Liver (tissue), 9 donors: ENCODE measurements around the gene DDX39A. TPM values are rescaled to one million over a fixed set of nuclear protein-coding genes. Genes with fewer than 3 reads are reported as not detected.

ENCODE experiments used
- DNase-seq: peaks from one replicate; pipeline ENCODE4 v3.0.0-alpha.2; 2017; ENCODE audit warnings: low spot score
- H3K27ac ChIP-seq, 2 donors: one replicate each; pipeline ENCODE4 v1.7.0; 2013; ENCODE audit warnings: inconsistent platforms in 2 of 2, low read length in 2 of 2, control low read depth in 1 of 2, low read depth in 1 of 2, mild to moderate bottlenecking in 1 of 2
- H3K27me3 ChIP-seq, 4 donors: one replicate each; pipeline versions ENCODE4 v1.6.1 to v1.7.0; 2013; ENCODE audit warnings: low read length in 3 of 4, inconsistent platforms in 1 of 4, mild to moderate bottlenecking in 1 of 4, moderate library complexity in 1 of 4; ENCODE audit not compliant: control insufficient read depth in 4 of 4, insufficient read depth in 4 of 4
- H3K36me3 ChIP-seq, 4 donors: one replicate each; pipeline versions ENCODE4 v1.6.1 to v1.7.0; 2013; ENCODE audit warnings: low read length in 3 of 4, mild to moderate bottlenecking in 3 of 4, low read depth in 1 of 4, moderate library complexity in 1 of 4; ENCODE audit not compliant: control insufficient read depth in 4 of 4, insufficient read depth in 3 of 4
- H3K4me1 ChIP-seq, 4 donors: one replicate each; pipeline versions ENCODE4 v1.6.1 to v1.7.0; 2013; ENCODE audit warnings: low read length in 3 of 4, mild to moderate bottlenecking in 3 of 4, moderate library complexity in 1 of 4; ENCODE audit not compliant: control insufficient read depth in 4 of 4, insufficient read depth in 4 of 4
- H3K4me3 ChIP-seq, 3 donors: one replicate each; pipeline versions ENCODE4 v1.6.1 to v1.7.0; 2013; ENCODE audit warnings: low read length in 3 of 3, control low read depth in 1 of 3, low read depth in 1 of 3, mild to moderate bottlenecking in 1 of 3
- H3K9ac ChIP-seq, 2 donors: one replicate each; pipeline ENCODE4 v1.7.0; 2013; ENCODE audit warnings: low read length in 2 of 2, mild to moderate bottlenecking in 2 of 2, moderate library complexity in 2 of 2, control low read depth in 1 of 2, low read depth in 1 of 2
- H3K9me3 ChIP-seq, 4 donors: one replicate each; pipeline versions ENCODE4 v1.6.1 to v1.7.0; 2013; ENCODE audit warnings: low read length in 3 of 4; ENCODE audit not compliant: control insufficient read depth in 4 of 4
- CTCF ChIP-seq: fragments of 150-350 bp; IDR thresholded peaks from 2 replicates; pipeline ENCODE4 v1.5.1; 2017; ENCODE audit warnings: improper control_type of control experiment, low read depth, low read length; ENCODE audit not compliant: missing input control
- FOXA1 ChIP-seq: IDR thresholded peaks from 2 replicates; pipeline ENCODE4 v1.6.1; 2016; ENCODE audit warnings: antibody characterized with exemption
- FOXA2 ChIP-seq: IDR thresholded peaks from 2 replicates; pipeline ENCODE4 v1.6.1; 2016; ENCODE audit warnings: antibody characterized with exemption
- GABPA ChIP-seq, 2 donors: IDR thresholded peaks in 1 of 2; conservative IDR thresholded peaks in 1 of 2; 2 replicates each; pipeline ENCODE4 v1.6.1; 2016; ENCODE audit warnings: antibody characterized with exemption in 2 of 2, mild to moderate bottlenecking in 1 of 2, moderate library complexity in 1 of 2
- HNF4A ChIP-seq, 2 donors: conservative IDR thresholded peaks; 2 replicates each; pipeline ENCODE4 v1.6.1; 2016; ENCODE audit warnings: antibody characterized with exemption in 2 of 2, mild to moderate bottlenecking in 2 of 2
- HNF4G ChIP-seq: IDR thresholded peaks from 2 replicates; pipeline ENCODE4 v1.6.1; 2016; ENCODE audit warnings: antibody characterized with exemption
- JUND ChIP-seq, 2 donors: IDR thresholded peaks; 2 replicates each; pipeline ENCODE4 v1.6.1; 2016; ENCODE audit warnings: antibody characterized with exemption in 2 of 2
- NR2F2 ChIP-seq: IDR thresholded peaks from 2 replicates; pipeline ENCODE4 v1.6.1; 2016; ENCODE audit warnings: antibody characterized with exemption
- RAD21 ChIP-seq, 2 donors: IDR thresholded peaks; 2 replicates each; pipeline ENCODE4 v1.6.1; 2016; ENCODE audit warnings: antibody characterized with exemption in 2 of 2, mild to moderate bottlenecking in 2 of 2
- RXRA ChIP-seq, 2 donors: IDR thresholded peaks; 2 replicates each; pipeline ENCODE4 v1.6.1; 2017 to 2018; ENCODE audit warnings: antibody characterized with exemption in 2 of 2, mild to moderate bottlenecking in 1 of 2
- SP1 ChIP-seq: IDR thresholded peaks from 2 replicates; pipeline ENCODE4 v1.6.1; 2018; ENCODE audit warnings: antibody characterized with exemption, mild to moderate bottlenecking
- TAF1 ChIP-seq: conservative IDR thresholded peaks from 2 replicates; pipeline ENCODE4 v1.6.1; 2016; ENCODE audit warnings: antibody characterized with exemption, mild to moderate bottlenecking
- YY1 ChIP-seq: IDR thresholded peaks from 2 replicates; pipeline ENCODE4 v1.6.1; 2016; ENCODE audit warnings: antibody characterized with exemption, mild to moderate bottlenecking
- WGBS: extraction: QIAGEN DNeasy Blood & Tissue Kit; methylation state at CpG from one replicate; pipeline ENCODE4 v1.1.7; 2013; 5-methylcytosine and 5-hydroxymethylcytosine counted together
- polyA plus RNA-seq, 2 donors: library from polyadenylated mRNA; stranded (reverse) in 1 of 2; unstranded in 1 of 2; fragments of 200-250 nt in 1 of 2; fragments of >200 nt in 1 of 2; fragmentation: Nextera tagmentation in 1 of 2; extraction: Ambion mirVana in 1 of 2; gene quantifications; one replicate each; pipeline versions ENCODE4 v1.2.1 to v1.2.3, GENCODE V29; 2013 to 2015
- total RNA-seq, 2 donors: library from RNA; depleted of rRNA; stranded (reverse); fragments of >200 nt; gene quantifications; one replicate each; pipeline ENCODE4 v1.2.3, GENCODE V29; 2014
- TF ChIP-seq, protein P1 (sequence below): IDR thresholded peaks from 2 replicates; pipeline ENCODE4 v1.6.1; 2016; ENCODE audit warnings: antibody characterized with exemption
- TF ChIP-seq, protein P2 (sequence below): IDR thresholded peaks from 2 replicates; pipeline ENCODE4 v1.6.1; 2016; ENCODE audit warnings: antibody characterized with exemption, mild to moderate bottlenecking
- donor health status: healthy.
- donor health status: healthy.
- donor health status: healthy.
- donor health status: healthy.
- donor health status: healthy.

The DDX39A gene
- total and polyA plus RNA-seq, 4 donors, result 24.9 to 54.7 (median 35.4) TPM

GRCh38 chr19:14411938-14412245 is 7.2 kb downstream of the DDX39A start (continued):
- TF ChIP-seq CTCF (no peak), NR2F2 (no peak), FOXA1 (no peak), GABPA (IDR thresholded peaks at IDR 0.05 in 1 of 2, conservative IDR thresholded peaks at IDR 0.05 in 1 of 2) (no peak), JUND (IDR thresholded peaks at IDR 0.05) (no peak), RXRA (IDR thresholded peaks at IDR 0.05) (no peak), FOXA2 (no peak)

GRCh38 chr19:14411161-14411937 is 7.8 kb downstream of the DDX39A start:
- Histone ChIP-seq H3K9me3 (no peaks in the 10 kb centered on the region), H3K4me1 (peaks cover 0 to 6% (median under 1%) of the 10 kb centered on the region in 4 donors), H3K9ac (no peak overlapping the region), H3K27me3 (no peaks in the 10 kb centered on the region), H3K36me3 (peaks cover 27 to 60% (median 39%) of the 10 kb centered on the region in 4 donors), H3K4me3 (no peak overlapping the region), H3K27ac (no peak overlapping the region)
- 95% methylated on average over 19 of the region's 19 CpGs for WGBS
- no peak for TF ChIP-seq CTCF
- TF ChIP-seq, protein P1, sequence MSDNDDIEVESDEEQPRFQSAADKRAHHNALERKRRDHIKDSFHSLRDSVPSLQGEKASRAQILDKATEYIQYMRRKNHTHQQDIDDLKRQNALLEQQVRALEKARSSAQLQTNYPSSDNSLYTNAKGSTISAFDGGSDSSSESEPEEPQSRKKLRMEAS, result no peak
- no peak for TF ChIP-seq YY1
- no peak for TF ChIP-seq NR2F2
- TF ChIP-seq FOXA1, result no peak
- TF ChIP-seq RAD21 (IDR thresholded peaks at IDR 0.05), result no peak
- TF ChIP-seq RXRA (IDR thresholded peaks at IDR 0.05), result no peak
- TF ChIP-seq, protein P2, sequence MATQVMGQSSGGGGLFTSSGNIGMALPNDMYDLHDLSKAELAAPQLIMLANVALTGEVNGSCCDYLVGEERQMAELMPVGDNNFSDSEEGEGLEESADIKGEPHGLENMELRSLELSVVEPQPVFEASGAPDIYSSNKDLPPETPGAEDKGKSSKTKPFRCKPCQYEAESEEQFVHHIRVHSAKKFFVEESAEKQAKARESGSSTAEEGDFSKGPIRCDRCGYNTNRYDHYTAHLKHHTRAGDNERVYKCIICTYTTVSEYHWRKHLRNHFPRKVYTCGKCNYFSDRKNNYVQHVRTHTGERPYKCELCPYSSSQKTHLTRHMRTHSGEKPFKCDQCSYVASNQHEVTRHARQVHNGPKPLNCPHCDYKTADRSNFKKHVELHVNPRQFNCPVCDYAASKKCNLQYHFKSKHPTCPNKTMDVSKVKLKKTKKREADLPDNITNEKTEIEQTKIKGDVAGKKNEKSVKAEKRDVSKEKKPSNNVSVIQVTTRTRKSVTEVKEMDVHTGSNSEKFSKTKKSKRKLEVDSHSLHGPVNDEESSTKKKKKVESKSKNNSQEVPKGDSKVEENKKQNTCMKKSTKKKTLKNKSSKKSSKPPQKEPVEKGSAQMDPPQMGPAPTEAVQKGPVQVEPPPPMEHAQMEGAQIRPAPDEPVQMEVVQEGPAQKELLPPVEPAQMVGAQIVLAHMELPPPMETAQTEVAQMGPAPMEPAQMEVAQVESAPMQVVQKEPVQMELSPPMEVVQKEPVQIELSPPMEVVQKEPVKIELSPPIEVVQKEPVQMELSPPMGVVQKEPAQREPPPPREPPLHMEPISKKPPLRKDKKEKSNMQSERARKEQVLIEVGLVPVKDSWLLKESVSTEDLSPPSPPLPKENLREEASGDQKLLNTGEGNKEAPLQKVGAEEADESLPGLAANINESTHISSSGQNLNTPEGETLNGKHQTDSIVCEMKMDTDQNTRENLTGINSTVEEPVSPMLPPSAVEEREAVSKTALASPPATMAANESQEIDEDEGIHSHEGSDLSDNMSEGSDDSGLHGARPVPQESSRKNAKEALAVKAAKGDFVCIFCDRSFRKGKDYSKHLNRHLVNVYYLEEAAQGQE, result no peak
- TF ChIP-seq HNF4A (conservative IDR thresholded peaks at IDR 0.05), result no peak
- TF ChIP-seq HNF4G, result no peak
- no peak for TF ChIP-seq SP1
- no peak for TF ChIP-seq TAF1
- DNase-seq, result no peak
